T-helper 9 cell (primary cell): ENCODE measurements around the gene ACIN1.

Experiments
- DNase-seq: peaks from one replicate; pipeline ENCODE4 v3.0.0-alpha.2; 2020
- total RNA-seq, 2 donors: gene quantifications; one replicate each; lab custom pipeline; 2026; lab: John Stamatoyannopoulos, UW

Gene ACIN1, protein sequence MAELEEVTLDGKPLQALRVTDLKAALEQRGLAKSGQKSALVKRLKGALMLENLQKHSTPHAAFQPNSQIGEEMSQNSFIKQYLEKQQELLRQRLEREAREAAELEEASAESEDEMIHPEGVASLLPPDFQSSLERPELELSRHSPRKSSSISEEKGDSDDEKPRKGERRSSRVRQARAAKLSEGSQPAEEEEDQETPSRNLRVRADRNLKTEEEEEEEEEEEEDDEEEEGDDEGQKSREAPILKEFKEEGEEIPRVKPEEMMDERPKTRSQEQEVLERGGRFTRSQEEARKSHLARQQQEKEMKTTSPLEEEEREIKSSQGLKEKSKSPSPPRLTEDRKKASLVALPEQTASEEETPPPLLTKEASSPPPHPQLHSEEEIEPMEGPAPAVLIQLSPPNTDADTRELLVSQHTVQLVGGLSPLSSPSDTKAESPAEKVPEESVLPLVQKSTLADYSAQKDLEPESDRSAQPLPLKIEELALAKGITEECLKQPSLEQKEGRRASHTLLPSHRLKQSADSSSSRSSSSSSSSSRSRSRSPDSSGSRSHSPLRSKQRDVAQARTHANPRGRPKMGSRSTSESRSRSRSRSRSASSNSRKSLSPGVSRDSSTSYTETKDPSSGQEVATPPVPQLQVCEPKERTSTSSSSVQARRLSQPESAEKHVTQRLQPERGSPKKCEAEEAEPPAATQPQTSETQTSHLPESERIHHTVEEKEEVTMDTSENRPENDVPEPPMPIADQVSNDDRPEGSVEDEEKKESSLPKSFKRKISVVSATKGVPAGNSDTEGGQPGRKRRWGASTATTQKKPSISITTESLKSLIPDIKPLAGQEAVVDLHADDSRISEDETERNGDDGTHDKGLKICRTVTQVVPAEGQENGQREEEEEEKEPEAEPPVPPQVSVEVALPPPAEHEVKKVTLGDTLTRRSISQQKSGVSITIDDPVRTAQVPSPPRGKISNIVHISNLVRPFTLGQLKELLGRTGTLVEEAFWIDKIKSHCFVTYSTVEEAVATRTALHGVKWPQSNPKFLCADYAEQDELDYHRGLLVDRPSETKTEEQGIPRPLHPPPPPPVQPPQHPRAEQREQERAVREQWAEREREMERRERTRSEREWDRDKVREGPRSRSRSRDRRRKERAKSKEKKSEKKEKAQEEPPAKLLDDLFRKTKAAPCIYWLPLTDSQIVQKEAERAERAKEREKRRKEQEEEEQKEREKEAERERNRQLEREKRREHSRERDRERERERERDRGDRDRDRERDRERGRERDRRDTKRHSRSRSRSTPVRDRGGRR
- 274 to 287 reads per million in 2 donors for total RNA-seq

DNA sequence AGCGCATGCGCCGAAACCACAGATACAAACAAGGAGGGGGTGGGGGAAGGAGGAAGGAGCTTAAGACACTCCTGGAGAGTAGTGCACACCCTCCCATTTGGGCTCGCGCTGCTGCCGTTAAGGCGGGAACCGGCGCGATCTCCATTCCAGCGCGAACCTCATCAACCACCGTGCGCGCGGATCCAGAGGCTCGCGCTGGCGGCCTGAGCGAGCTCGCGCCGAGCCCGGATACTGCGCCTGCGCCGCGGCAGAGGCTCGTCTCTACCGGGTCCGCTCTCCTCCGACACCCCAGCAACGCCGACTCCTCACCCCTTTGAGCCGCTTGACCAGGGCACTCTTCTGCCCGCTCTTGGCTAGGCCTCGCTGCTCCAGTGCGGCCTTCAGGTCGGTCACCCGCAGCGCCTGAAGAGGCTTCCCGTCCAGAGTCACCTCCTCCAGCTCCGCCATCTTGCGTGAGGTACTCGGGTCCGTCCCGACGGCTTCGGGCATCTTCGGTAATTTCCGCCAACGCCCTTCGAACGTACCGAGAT lies at the start of gene ACIN1:
Gene ACIN1 (minus strand): TSS at position 471 of the 530 bp plus-strand sequence. CDS start 24 bp downstream, at position 447.
- DNase-seq, result no peak

DNA sequence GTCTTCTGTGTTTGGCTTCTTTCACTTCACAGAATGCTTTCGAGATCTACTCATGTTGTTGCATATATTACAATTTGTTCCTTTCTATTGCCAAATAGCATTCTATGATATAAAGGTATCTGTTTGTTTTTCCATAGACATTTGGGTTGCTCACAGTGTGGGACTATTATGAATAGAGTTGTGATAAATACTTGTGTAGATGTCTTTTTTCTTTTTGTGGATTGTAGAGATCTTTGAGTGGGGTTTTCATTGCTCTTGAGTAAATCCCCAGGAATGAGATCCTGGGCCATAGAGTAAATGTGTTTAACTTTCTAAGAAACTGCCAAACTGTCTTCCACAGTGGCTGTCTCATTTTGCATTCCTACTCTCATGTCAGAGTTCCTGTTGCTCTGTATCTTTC lies 49.0 kb upstream of the ACIN1 start:
- DNase-seq, result no peak

DNA sequence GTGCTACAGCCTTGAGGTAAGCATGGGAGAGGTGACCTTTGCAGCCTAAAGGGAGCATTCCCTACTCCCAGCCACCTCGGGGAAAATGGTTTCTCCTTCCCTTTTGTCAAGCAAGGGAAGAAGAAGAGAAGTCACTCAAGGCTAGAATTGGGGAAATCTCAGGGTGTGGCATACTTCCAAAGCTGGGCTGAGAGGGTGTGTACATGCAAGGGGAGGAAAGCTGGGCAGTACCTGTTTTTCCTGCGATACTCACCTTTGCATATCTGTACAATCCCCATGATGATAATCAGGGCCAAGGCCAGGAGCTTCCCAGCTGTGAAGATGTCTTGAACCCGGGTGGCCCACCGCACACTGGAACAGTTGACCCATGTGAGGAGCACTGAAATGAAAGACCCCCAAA lies 47.9 kb upstream of the ACIN1 start:
- no peak for DNase-seq

- no peak for DNase-seq
Measured at GRCh38 chr14:23141706-23142444, 46.9 kb upstream of the ACIN1 start.

GRCh38 chr14:23140371-23140770 lies 45.4 kb upstream of the ACIN1 start:
- DNase-seq, result no peak

GRCh38 chr14:23139874-23140273 lies 44.9 kb upstream of the ACIN1 start:
- no peak for DNase-seq

- no peak for DNase-seq
Measured at GRCh38 chr14:23137813-23138535, 43.0 kb upstream of the ACIN1 start.

DNA sequence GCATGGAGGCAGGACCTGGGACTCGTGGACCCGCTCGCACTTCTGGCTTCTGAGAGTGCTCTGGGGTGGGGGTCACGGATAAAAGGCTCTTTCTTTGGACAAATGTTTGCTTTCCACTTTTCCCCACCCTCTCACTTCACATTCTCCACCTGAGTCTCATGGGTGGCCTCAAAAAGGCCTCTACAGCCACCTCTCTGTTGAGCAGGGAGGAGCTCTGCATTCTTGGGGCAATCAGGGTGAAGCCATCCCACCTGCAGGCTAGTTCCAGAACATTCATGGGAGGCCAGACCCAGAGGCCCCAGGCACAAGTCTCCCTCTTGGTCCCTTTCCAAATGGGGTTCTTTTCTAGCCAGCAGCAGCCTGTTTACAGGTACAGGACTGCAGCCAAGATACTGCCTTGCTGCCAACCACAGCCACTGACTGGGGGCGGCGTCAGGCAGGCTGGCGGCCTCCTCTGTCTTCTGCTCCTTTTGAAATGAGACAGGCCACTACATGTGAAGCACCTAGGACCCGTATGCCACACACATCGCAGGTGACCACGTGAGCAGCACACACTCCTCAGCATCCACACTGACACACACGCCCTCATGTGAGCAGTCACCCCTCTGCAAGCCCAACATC lies 42.4 kb upstream of the ACIN1 start:
- DNase-seq, result no peak

DNA sequence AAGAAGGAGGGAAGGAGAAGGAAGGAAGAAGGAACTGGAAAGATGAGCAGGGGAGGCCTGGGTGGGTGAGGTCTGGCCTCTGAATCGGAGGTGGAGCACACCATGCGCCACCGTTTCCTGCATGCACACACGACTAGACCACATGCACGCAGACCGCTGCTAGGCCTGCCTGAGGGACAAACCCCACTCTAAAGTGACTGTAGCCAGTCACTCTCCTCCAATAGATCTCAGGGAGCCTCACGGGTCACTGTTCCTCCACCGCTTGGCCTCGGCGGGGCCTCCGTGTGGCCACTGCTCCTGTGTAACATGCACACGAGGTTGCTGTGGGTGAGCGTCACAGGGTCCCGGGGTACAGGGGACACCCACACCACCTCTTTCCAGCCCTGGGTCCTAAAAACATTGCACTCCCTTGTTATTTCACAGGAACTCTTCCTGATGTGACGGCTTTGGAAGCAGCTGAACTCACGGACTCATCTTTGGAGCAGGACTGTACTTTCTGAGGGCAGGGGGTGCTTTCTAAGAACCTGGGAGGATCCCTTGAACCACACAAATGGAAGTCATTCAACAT lies 41.7 kb upstream of the ACIN1 start:
- DNase-seq, result no peak

DNA sequence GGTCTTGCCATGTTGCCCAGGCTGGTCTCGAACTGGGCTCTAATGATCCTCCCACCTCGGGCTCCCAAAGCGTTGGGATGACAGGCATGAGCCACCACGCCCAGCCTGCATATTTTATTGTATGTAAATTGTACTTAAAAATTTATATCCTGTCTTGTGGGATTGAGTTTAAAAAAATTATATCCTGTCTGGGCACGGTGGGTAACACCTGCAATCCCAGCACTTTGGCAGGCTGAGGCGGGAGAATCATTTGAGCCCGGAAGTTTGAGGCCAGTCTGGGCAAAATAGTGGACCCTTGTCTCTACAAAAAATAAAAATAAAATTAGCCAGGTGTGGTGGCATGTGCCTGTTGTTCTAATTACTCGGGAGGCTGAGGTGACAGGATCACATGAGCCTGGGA lies 38.0 kb upstream of the ACIN1 start:
- DNase-seq, result no peak

GRCh38 chr14:23131482-23131881 lies 36.5 kb upstream of the ACIN1 start:
- DNase-seq, result no peak

DNA sequence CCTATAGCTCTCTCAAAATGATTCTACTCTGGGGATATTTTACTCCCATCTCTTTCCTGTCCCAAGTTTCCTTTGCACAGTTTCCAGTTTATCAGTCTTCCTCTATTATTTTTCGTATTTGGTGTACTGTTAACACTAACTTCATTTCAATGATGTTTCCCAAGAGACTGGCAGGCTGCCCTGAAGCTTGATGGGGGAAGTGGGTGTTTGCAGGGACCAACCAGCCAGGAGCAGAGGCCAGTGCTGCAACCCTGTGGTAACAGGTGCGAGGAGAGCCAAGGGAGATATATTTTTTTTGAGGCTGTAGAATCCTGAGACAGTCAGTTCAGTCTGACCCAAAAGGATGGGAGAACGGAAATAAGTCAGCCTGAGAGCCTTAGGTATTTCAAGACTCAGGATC lies 35.9 kb upstream of the ACIN1 start:
- DNase-seq, result no peak

DNA sequence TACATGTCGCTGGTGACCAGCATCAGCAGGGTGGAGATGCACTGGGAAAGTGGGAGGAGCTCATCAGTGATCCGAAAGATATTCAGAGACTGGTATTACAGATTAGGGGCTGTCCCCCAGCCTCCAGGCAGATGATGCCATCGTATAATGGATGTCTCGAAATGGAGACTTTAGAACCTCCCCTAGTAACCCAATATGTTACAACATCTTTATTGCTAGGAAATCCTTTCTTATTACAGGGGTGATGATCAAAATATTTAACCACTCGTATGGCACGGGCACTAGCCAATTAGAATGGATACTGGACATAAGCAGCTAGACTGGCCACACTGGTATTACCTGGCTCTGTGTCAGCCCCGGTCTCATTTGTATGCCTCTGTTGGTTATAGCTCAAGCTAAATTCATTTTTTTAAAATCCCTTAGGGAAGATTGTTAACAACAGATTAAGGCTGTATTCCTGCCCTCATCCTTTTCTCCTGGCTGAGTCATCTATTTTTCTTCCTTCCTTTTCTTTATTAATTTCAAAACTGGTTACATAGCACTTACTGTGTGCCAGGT lies 34.9 kb upstream of the ACIN1 start:
- DNase-seq, result no peak

GRCh38 chr14:23128969-23129758 lies 34.2 kb upstream of the ACIN1 start:
- DNase-seq, result no peak

DNA sequence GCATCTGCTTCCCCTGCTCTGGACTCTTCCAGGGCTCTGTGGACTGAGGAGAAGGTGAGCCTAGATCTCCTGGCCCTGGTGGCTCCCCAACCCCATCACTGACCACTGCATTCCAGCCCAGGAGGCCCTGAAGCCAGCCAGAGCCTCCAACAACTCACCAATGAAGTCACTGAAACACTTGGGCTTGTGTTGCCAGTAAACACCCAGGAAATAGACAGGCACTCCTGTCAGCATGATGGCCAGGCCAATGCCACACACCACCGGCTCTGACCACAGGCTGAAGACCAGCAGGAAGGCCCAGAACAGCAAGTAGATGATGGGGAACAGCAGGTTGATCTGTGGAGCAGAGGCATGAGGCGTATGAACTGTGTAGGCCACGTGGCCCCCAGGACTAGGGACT lies 32.9 kb upstream of the ACIN1 start:
- DNase-seq, result no peak

DNA sequence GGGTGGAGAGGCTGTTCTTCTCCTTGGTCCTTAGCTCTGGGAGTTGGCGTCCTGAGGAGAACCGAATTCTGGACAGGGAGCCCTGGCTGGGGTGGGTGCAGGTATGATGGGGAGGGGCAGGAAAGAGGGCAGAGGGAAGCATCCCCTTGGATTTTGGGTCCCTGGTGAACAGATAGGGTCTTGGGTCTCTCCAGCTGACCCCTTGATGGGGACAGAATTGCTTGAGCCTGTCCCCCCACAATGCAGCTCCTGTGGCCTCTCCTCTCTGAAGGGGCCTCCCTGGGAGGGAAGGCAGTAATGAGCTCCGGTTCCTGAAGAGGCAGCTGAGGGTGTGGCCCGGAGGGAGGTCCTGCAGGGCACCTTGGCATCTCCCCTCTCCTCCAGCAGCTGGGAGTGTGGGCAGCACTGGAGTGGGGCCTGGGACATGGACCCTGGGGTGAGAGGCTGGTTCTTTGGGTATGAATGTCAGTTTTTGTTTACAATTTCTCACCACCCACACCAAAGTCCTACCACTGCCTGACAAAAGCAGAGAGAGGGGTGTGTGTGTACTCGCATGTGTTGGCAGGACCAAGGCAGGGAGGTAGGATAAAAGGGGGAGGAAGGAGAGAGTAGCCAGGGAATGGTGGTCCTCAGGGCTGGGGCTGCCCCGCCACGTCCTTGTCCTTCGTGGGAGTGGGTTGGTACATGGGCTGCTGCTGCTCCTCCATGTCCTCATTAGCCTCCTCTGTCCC lies 31.8 kb upstream of the ACIN1 start:
- DNase-seq, result no peak

GRCh38 chr14:23125933-23126524 lies 31.1 kb upstream of the ACIN1 start:
- no peak for DNase-seq

- DNase-seq, result no peak
Measured at GRCh38 chr14:23125011-23125410, 30.1 kb upstream of the ACIN1 start.
